Cerebellar cortex (tissue), 1 donor: ENCODE data around the gene PLXNB3.

Experiments used
- DNase-seq: peaks from one replicate; pipeline ENCODE4 v3.0.0-alpha.2; 2015; ENCODE audit warnings: low spot score

PLXNB3 gene

DNA sequence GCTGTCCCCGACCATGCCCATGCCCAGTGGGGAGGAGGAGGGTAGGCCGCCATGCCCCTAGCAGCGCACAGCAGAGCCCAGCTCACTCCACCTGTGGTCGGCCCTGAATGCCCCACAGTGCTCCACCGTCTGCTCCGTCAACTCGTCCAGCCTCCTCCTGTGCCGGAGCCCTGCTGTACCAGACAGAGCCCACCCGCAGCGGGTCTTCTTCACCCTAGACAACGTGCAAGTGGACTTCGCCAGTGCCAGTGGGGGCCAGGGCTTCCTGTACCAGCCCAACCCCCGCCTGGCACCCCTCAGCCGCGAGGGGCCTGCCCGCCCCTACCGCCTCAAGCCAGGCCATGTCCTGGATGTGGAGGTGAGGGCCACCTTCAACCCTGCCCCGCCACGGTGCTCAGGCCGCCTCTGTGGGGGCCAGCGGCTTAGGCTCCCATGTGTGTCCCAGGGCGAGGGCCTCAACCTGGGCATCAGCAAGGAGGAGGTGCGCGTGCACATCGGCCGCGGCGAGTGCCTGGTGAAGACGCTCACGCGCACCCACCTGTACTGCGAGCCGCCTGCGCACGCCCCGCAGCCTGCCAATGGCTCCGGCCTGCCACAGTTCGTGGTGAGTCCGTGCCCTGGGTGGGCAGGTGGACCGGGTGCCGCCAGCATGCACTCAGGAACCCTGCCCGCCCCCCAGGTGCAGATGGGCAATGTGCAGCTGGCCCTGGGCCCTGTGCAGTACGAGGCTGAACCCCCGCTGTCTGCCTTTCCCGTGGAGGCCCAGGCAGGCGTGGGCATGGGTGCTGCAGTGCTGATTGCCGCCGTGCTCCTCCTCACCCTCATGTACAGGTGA, 9.9 kb downstream of the PLXNB3 start:
- DNase-seq: no peak

DNA sequence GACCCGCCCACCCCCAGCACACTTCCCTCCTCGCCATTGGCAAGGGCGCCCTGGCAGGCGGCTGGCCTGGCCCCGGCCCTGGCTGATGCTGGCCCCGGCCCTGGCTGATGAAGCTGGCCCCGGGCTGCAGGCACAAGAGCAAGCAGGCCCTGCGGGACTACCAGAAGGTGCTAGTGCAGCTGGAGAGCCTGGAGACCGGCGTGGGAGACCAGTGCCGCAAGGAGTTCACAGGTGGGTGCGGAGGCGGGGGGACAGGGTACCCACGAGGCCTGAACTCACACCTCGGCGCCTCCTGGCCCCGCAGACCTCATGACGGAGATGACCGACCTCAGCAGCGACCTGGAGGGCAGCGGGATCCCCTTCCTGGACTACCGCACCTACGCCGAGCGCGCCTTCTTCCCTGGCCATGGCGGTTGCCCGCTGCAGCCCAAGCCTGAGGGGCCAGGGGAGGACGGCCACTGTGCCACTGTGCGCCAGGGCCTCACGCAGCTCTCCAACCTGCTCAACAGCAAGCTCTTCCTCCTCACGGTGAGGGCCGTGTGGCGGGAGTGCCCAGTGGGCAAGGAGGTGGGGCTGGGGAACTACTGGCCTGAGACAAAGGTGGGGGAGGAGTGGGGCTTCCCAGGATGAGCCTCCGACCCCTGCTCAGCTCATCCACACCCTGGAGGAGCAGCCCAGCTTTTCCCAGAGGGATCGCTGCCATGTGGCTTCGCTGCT, 10.7 kb downstream of the PLXNB3 start:
- DNase-seq: no peak

DNA sequence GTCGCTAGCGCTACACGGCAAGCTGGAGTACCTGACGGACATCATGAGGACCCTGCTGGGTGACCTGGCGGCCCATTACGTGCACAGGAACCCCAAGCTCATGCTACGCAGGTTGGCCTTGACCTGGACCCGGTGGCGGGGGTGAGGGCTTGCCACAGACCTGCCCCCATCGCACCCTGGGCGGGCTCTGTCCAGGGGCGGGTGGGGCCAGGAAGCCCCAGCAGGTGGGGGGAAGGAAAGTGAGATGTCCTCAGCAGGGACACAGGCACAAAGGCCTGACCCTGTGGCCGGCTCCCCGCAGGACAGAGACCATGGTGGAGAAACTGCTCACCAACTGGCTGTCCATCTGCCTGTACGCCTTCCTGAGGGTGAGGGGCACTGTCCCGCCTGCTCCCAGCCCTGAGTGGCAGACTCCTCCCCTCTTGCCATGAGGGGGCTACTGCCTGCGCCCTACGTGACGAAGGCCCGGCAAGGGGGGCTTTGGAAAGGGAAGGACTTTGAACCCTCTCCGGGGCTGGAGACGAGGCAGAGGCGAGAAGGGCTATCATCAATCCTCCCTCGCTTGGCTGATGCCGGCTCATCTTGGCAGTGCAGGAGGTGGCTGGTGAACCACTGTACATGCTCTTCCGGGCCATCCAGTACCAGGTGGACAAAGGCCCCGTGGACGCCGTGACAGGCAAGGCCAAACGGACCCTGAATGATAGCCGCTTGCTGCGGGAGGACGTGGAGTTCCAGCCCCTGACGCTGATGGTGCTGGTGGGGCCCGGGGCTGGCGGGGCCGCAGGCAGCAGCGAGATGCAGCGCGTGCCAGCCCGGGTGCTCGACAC, 11.5 kb downstream of the PLXNB3 start:
- no peak for DNase-seq

DNA sequence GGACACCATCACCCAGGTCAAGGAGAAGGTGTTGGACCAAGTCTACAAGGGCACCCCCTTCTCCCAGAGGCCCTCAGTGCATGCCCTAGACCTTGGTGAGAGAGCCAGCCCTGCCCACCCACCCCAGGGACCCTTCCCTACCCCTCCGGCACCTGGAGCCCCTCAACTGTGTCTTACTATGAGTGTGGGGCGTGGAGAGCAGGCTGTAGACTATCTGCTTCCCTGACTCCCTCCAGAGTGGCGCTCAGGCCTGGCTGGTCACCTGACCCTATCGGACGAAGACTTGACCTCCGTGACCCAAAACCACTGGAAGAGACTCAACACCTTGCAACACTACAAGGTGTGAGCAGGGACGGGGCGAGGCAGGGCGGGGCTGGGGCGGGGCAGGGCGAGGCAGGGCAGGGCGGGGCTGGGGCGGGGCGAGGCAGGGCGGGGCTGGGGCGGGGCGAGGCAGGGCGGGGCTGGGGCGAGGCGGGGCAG, 12.1 kb downstream of the PLXNB3 start:
- no peak for DNase-seq

DNA sequence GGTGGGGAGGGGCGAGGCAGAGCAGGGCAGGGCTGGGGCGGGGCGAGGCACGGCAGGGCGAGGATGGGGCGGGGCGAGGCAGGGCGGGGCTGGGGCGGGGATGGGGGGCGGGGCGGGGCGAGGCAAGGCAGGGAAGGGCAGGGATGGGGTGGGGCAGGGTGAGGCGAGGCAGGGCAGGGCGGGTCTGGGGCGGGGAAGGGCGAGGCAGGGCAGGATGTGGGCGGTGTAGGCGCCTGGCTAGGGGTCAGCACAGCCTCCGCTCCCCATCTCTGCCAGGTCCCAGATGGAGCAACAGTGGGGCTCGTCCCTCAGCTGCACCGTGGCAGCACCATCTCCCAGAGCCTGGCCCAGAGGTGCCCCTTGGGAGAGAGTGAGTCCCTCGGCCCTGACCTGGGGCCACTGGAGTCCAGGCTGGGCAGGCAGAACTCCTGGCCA, 12.6 kb downstream of the PLXNB3 start:
- no peak for DNase-seq

DNA sequence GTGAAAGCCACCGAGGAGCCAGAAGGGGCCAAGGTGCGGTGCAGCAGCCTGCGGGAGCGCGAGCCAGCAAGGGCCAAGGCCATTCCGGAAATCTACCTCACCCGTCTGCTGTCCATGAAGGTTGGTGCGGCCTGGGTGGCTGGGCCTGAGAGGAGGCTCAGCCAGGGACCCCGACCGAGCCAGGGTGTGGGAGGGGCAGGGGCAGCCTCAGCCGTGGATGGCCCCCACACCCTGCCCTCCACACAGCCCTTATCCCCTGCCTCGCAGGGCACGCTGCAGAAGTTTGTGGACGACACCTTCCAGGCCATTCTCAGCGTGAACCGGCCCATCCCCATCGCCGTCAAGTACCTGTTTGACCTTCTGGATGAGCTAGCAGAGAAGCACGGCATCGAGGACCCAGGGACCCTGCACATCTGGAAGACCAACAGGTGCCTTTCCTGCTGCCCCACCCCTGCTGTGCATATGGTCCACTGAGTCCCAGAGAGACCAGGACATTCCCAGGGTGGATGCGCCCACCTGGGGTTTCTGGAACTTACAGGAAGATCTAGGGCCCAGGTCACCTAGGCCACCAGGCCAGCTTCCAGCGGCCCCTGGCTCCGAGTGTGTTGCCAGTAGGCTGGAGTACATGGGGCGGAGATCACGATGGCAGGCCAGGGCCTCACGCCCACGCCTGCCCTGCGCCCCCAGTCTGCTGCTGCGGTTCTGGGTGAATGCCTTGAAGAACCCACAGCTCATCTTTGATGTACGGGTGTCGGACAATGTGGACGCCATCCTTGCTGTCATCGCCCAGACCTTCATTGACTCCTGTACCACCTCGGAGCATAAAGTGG, 13.4 kb downstream of the PLXNB3 start:
- no peak for DNase-seq

DNA sequence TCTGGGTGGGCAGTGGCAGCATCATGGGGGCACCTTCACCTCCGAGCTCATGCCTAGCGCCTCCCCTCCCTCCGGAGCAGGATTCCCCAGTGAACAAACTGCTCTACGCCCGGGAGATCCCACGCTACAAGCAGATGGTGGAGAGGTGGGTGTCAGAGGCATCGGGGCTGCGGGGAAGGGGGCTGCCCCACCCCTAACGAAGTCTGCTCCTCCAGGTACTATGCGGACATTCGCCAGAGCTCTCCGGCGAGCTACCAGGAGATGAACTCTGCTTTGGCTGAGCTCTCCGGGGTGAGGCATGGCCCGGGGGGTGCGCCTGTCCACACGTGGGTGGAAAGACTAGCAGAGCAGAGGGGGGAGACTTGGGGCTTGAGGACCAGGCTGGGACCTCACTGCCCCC, 14.1 kb downstream of the PLXNB3 start:
- DNase-seq: no peak

DNA sequence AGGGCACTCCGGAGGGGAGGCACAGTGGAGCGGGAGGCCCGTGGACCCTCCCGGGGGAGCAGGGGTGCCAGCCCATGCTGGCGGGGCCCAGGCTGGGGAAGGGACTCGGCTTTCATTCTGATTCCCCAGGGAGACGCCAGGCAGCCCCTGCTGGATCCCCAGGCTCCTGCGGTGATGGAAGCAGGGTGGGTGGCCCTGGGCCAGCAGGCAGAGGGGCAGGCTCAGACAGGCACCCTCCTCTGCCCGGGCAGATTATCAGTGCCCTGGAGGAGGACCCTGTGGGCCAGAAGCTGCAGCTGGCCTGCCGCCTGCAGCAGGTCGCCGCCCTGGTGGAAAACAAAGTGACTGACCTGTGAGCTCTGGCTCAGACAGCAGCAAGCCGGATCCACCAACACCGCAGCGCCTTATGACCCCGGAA, 14.6 kb downstream of the PLXNB3 start:
- no peak for DNase-seq

DNA sequence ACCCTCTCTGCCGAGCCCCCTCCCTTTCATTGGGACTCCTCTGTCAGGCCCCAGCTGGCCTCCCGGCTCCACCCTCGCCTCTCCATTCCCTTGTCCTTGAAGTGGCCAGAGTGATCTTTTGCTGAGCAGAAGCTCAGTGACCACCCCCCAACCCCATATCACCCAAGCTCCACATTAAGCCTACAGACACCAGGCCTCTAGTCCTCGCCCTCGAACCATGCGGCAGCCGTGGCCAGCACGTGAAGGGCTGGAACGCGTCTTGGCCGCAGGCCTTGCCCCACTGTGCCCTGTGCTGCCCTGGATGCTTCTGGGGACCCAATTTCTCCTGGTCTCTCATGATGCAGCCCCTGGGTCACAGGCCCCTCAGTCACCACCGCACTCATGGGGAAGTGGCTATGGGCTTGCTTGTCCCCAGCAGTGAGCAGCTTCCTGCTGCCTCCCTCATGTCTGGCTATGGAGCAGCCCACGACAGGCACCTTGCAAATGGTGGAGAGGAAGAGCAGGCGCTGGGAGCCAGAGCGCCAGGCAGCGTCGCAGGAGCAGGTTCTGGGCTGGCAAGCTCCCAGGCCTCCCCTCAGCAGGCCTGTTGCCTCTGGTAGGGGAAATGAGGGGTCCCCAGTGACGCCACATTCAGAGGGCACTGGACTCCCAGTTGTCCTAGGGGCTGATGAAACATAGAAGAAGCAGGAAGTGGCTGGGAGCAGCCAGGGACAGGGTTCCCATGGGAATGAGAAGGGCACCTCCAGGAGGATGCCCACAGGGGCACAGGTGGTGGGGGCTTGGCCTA, 16.0 kb downstream of the PLXNB3 start:
- DNase-seq: no peak

DNA sequence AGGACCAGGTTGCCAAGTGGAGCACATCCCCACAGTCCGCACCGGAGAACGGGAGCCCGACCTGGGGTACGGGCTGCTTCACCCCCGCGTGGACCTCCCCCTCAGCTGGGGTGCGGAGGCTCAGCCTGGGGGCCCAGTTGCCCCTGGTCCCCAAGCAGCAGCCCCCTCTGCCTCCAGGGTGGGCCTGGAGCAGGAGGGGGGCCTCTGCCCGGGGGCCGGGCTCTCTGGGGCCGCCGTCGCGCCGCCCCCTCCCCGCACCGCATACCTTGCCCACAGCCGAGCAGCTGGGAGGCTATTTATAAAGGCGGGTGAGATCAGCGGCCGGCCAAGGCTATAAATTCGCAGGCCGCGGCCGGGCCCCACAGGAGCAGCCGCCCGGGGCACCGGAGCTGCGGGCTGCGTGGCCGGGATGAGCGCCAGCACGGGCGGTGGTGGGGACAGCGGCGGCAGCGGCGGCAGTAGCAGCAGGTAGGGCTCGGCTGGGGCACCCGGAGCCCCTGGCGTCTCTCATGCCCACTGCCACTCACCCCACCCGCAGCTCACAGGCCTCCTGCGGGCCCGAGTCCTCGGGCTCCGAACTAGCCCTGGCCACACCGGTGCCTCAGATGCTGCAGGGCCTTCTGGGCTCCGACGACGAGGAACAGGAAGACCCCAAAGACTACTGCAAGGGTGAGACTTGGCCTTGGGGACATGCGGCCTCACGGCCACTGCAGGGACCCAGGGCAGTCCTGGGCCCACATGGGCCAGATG, 16.8 kb downstream of the PLXNB3 start, which contains the start of gene SRPK3:
SRPK3 (plus strand) TSS at position 364 of the 750 bp plus-strand sequence; CDS start at position 410, 46 bp downstream.
- no peak for DNase-seq

DNA sequence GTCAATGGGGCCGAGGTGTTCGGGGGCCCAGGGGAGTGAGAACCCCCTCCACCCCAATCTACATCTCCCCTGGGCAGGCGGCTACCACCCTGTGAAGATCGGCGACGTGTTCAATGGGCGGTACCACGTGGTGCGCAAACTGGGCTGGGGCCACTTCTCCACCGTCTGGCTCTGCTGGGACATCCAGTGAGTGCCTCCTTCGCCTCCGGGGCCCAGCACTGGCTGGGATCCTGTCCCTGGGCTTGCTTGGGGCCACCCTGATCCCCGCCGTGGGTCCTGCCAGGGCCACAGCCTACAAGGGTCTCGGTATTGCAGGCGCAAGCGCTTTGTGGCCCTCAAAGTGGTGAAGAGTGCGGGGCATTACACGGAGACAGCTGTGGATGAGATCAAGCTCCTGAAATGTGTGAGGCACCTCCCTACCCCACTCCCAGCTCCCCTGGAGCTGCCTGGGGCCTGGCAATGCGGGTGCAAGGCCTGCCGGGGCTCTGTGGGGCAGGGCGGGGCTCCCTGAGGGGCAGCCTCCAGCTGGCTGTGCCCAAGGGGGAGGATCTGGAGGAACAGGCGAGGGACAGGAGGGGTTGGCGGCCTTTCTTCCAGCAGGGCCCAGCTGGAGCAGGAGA, 17.5 kb downstream of the PLXNB3 start:
- no peak for DNase-seq

DNA sequence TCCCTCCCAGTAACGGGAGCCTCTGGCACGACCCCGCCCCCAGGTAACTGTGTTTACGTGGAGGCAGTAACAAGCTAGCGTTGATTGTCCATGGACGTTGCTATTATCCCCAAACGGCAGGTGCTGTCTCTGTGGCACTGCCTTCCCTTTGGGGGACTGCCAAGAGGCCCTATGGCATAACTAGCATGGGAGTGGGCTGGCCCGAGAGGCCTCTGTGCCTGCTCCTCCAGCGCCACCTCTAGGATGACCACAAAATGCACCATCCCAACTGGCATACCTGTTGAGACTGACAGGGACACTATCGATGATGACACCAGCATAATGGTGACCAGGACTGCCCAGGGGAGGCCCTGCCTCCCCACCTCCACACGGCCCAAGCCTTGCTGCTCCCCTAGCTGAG, 18.3 kb downstream of the PLXNB3 start:
- DNase-seq: no peak

DNA sequence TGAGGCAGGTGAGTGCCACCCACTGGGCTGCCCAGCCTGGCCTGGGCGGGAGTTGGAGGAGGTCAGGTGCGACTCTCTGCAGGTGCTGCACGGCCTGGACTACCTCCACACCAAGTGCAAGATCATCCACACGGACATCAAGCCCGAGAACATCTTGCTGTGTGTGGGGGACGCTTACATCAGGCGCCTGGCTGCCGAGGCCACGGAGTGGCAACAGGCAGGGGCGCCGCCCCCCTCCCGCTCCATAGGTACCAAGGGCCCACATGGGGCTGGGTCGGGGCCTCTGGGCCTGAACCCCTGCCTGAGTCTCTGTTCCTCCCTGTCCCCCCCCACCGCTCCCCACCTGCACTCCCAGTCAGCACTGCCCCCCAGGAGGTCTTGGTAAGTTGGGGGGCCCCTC, 18.8 kb downstream of the PLXNB3 start:
- no peak for DNase-seq

DNA sequence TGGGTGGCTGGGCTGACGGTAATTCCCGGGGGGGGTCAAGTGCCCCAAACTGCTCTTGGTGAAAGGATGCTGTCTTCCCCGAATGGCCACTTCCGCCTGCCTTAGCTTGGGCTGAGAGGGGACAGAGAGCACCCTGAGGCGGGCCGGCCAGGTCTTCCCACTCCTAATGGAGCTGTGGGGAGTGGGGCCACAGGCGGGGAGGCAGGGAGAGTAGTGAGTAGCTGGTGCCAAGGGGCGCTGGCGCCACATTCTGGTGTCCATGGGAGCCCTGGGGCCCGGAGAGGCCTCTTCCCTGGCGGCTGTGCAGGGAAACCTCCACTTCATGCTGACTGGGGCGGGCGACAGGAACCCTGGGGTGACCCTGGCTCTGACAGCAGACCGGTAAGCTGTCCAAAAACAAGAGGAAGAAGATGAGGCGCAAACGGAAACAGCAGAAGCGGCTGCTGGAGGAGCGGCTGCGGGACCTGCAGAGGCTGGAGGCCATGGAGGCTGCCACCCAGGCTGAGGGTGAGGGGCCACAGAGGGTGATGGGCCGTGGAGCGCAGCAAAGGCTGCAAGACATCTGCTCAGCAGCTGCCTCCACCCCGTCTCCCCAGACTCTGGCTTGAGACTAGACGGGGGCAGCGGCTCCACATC, 19.4 kb downstream of the PLXNB3 start:
- no peak for DNase-seq

DNA sequence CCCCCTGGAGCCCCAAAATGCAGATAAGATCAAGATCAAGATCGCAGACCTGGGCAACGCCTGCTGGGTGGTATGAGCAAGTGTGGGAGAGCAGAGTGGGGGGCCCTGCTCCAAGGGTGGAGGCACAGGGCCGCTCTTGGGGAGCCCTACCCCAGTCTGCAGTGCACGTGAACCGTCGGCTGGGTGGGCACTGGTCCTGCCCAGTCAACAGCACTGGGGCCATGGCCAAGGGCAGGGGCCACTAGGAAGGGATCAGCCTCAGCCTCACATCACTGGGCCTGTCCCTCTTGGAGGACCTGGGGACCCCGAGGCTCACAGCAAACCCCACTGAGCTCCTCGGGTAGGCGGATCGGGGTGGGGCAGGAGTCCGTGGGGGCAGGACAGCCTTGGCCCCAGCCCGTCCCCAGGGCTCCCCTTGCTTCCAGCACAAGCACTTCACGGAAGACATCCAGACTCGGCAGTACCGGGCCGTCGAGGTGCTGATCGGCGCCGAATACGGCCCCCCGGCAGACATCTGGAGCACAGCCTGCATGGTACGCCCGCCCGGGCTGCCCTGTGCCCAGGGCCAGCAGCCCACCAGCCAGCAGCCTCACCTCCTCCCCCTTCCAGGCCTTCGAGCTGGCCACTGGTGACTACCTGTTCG, 20.4 kb downstream of the PLXNB3 start:
- DNase-seq: no peak

DNA sequence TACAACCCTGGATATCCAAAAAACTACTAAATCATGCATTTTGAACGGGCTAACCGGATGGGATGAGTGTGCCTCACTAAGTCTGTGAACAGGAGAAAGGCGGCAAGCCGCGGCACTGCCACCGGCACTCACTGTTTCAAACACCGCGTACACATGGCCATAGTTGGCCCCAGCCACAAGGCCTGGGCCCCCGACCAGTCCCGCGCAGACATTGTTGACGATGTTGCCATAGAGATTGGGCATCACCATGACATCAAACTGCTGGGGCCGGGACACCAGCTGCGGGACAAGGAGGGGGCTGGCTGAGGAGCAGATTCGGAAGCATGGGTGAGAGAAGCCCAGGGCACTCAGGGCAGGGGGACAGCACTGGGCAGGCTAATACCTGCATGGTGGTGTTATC, 22.6 kb downstream of the PLXNB3 start:
- no peak for DNase-seq

DNA sequence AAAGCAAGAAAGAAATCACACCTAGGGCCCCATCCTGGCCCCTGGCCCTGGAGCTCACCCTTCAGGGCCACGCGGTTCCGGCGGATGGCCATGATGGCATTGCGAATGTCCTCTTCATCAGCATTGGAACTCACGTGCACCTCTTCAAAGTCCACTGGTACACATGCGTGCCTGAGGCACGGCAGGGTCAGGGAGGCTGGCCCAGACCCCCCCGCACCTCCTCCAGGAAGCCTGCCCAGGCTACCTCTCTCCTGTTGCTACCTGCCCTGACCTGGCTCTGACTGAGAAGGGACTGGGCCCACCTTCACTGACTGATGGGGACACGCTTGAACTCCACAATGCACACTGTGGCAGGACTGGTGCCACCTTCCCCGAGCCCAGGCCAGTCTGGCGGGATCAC, 25.6 kb downstream of the PLXNB3 start:
- DNase-seq: no peak

DNA sequence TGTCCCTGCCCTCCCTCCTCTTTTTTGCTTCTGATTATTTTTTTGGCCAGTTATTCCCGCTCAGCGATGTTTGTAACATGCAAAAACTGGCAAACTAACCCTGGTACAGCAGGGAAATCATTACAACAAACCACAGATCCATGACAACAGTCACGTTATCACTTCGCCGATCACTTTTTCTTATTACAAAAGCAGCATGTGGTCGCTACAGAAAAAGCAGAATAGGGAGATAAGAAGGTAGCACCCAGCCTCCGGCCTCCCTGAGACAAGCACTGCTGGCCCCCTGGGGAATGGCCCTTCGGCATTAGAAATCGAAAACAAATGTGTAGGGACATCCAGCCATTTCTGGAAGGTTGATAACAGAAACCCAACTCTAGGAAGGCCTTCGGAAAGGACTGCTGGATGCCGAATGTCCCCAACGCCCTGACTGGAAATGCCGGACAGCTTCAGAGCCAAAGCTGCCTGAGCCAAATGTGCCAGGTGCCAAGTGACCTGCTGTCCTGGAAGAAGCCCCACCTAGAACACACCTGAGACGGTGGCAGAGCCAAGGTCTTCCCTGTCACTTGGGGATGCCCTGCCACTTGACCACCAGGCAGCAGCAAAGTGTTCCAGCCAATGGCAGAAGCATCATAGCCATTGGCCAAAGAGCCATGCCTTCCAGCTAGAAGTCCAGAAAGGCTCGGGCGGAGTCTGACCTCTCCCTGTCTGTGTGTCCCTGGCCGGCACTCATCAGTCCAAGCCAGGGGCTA, 27.2 kb downstream of the PLXNB3 start:
- peak; percentile 51 for DNase-seq
